Measurements from ENCODE around the gene GPC1.

DNA sequence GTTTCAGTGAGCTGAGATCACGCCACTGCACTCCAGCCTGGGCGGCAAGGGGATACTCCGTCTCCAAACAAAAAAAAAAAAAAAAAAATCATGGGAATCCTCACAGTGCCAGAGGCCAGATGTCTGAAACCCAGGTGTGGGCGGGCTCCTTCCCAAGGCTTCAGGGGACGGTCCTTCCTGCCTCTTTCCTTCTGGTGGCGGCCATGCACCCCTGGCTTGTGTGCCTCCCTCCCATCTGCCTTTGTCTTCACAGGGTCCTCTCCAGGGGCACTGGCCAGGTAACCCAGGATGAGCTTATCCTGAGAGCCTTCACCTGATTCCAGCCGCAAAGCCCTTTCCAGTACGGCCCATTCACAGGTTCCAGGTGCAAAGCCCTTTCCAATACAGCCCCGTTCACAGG lies 40.9 kb upstream of the GPC1 start:
- no peak for TF ChIP-seq POLR2AphosphoS5 (IDR thresholded peaks at IDR 0.05; ENCODE audit: low read depth, low read length)
- no peak for TF ChIP-seq TAF1 (IDR thresholded peaks at IDR 0.05; ENCODE audit: borderline replicate concordance, insufficient read depth, low read length)

Data from PFSK-1 (cell line).